NCI-H187 (cell line): Measurements from ENCODE around the gene AGMAT.
"Not testable (repeated sequence)": the region's sequence is repeated elsewhere in the genome, so short reads cannot be mapped to it uniquely, and the experiment has no call there.

Experiments
- DNase-seq, 2 experiments: peaks; one replicate each; lab custom pipeline; 2025; lab: John Stamatoyannopoulos, UW

The AGMAT gene

DNA sequence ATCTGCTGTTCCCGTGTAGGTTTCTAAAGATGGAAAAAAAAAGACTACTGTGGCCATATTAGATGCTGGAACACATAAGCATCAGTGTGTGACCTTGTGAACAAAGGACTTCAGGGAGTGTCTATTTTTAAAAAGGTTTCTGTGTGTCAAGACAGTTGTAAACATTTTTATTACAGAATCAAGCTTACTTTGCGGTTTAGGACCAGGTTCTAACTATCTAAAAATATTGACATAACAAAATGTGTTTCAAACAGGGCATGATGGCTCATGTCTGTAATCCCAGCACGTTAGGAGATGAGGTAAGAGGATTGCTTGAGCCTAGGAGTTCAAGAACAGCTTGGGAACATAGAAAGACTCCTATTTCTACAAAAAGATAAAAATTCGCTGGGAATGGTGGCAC, 25.3 kb upstream of the AGMAT start:
- DNase-seq = no peak

DNA sequence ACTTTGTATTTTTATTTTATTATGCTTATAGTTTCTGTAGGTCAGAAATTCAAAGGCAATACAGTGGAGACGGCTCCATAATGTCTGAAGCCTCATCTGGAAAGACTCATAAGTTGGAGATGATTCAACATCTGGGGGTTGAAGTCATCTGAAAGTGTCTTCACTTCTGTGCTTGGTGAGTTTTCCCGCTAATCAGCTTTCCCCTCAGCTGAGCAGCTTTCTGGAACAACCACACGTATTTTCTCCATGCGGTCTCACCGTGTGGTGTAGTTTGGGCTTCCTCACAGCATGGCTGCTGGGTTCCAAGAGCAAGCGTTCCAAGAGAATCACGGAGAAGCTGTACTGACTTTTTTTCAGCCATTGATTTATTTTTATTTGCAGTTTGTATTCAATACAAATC, 24.8 kb upstream of the AGMAT start:
- DNase-seq = no peak

DNA sequence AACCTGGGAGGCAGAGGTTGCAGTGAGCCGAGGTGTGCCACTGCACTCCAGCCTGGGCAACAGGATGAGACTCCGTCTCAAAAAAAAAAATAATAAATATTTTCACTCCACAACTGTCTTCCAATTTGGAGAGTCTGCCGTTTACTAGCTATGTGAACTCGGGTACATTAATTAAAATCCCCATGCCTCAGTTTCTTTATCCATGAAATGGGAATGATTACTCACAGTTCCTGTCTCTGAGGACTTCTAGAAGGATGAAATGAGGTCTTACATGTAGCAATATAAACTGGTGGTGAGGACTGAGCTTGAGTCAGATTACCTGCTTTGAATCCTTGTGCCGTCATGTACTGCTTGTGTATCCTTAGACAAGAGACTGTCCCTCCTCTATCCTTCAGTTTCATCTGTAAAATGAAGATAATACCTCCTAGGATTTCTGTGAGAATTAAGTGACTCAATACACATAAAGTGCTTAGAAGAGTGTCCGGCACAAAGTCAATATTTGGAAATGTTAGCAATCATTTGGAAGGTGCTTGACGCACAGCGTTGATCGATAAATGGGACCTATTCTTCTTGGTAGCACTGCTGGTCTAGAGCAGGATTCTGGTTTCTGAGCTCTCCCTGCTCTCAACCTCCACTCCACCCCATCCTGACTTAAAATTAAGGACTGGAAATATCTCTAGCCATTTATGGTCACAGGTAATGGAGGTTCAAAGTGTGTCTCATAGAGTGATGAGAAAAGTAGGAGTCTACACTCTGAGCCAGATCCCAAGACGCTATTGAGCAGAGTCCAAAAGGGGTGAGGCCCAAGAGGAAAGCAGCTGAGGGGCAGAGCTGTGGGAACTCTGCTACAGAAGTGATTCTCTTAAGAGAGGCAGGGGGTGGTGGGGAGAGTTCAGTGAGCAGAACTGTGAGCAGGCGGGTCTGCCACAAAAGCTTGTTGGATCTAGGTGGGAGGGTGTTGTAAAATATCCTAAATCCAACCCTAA, 20.8 kb upstream of the AGMAT start:
- no peak for DNase-seq

DNA sequence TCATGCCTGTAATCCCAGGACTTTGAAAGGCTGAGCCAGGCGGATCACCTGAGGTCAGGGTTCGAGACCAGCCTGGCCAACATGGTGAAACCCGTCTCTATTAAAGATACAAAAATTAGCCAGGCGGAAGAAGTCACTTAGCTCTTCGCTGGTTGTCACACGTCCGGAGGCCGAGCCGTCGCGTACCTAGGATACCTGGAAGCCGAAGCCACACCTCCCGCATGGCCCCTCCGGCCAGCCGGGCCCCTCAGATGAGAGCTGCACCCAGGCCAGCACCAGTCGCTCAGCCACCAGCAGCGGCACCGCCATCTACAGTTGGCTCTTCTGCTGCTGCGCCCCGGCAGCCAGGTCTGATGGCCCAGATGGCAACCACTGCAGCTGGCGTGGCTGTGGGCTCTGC, 19.5 kb upstream of the AGMAT start:
- DNase-seq = not testable (repeated sequence)

DNA sequence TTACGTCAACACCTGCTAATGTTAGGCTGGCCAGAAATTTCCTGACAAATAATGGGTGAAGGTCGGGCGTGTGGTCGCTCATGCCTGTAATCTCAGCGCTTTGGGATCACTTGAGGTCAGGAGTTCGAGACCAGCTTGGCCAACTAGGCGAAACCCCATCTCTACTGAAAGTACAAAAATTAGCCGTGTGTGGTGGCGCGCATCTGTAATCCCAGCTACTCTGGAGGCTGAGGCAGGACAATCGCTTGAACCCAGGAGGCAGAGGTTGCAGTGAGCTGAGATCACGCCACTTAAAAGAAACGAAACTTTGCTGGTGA, 19.1 kb upstream of the AGMAT start:
- DNase-seq = not testable (repeated sequence)

- peak; percentile 78 to 87 for DNase-seq
These were observed 18.5 kb upstream of the AGMAT start for GRCh38 chr1:15603050-15603965.

- DNase-seq = no peak
These were observed 13.6 kb upstream of the AGMAT start for GRCh38 chr1:15598436-15598835.

DNA sequence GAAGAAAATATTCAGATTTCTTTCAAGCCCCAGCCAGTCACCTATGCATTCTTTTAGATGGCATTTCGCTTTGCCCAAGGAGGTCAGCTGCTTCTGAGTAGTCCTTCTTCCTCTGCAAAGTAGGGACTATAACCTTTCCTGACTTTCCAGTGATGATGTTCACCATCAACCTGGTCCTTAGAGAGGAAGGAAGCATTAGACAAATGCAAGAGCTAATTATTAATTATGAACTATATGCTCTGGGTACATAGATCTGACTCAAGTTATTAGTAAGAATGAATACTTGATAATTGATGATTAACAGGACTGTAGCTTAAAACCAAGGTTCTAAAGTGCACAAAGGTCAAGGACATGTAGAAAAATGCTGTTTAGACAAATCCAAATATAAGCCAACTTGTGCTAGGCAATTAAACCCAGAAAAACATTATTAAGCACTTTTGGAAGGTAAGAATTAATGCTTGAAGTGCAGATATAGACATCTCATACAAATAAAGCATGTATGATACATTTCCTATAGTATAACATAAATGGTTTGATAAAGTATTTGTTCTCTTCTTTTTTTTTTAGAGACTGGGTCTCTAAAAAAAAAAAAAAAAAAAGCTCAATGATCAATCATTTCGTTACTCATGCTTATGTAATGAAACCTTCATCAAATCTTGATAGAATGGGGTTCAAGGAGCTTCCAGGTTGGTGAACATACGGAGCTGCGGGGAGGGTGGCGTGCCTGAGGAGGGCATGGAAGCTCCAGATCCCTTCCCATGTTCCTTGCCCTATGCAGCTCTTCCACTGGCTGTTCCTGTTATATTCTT, 11.2 kb upstream of the AGMAT start:
- DNase-seq = no peak

- DNase-seq = no peak
These were observed 7.4 kb upstream of the AGMAT start for GRCh38 chr1:15592285-15592684.

GRCh38 chr1:15583016-15583706, 1.7 kb downstream of the AGMAT start:
- DNase-seq = no peak

DNA sequence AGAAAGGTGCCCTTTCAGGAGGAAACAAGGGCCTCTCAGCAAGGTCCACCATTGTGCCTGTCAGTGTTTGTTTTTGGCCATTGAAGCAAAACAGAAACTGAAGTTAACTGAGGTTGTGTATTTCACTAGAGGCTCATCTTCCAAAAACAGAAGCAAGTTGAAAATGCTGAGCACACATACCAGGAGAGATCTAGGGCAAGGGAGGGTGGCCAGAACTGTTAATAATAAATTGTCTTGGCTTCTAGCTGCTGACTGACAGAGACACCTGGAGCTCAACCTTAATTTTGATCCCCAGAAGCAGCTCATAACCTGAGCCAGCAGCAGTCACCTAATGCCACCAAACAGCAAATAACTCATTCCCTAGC, 5.2 kb downstream of the AGMAT start:
- DNase-seq = no peak

GRCh38 chr1:15578921-15579682, 5.7 kb downstream of the AGMAT start:
- no peak for DNase-seq

DNA sequence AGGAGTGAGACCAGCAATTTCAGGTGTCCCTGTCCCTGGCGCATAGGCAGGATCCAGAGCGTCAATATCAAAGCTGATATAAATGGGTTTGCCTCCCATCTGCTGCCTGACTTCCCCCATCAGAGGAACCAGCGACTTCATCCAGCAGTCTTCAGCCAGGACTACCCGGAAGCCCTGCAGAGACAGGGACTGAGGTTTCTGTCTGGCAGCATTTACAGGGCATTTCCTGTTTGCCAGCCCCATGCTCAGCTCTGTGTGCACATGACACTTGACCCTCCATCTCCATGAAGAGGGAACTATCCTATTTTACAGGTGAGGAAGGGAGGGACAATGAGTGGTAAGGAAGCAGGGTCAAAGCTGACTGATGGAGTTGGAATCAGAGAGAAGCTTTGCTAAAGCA, 7.2 kb downstream of the AGMAT start:
- no peak for DNase-seq

GRCh38 chr1:15575549-15576150, 9.2 kb downstream of the AGMAT start:
- DNase-seq = no peak

GRCh38 chr1:15574741-15575140, 10.1 kb downstream of the AGMAT start:
- no peak for DNase-seq

GRCh38 chr1:15573477-15573876, 11.4 kb downstream of the AGMAT start:
- DNase-seq = no peak

DNA sequence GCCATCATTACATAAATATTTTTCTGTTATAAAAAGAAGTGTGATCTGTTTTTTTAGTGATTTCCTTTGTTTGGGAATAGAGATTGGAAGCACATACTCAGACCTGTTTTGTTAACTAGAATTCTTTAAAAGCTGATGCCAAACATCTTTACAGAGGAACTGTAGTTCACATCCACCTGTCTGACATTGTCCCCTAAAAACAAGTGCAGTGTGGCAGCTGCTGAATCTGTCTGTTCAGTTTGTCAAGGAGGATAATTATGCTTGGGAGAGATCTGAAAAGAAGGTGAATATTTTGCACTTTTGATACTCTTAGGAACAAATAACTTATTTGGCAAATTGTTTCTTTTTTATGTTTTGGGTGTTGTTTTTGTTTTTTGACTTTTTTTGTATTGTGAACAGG, 13.6 kb downstream of the AGMAT start:
- DNase-seq = no peak

DNA sequence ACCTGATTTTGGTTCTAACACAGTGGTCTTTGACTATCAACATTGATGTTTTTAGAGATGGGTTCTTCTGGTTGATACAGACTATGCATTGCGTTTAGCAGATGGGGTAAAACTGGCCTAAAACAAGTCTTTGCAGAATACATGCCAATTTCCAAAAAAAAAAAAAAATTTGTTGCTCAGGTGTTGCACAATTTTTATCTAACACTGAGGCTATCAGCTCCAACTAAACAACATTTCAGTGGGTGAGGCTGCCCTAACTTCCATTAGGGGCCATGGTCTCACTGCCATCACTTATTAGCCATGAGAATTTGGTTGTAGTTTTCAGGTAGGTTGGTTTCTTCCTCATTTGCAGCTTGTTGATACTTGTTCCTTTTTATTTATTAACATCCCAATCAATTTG, 14.0 kb downstream of the AGMAT start:
- no peak for DNase-seq

DNA sequence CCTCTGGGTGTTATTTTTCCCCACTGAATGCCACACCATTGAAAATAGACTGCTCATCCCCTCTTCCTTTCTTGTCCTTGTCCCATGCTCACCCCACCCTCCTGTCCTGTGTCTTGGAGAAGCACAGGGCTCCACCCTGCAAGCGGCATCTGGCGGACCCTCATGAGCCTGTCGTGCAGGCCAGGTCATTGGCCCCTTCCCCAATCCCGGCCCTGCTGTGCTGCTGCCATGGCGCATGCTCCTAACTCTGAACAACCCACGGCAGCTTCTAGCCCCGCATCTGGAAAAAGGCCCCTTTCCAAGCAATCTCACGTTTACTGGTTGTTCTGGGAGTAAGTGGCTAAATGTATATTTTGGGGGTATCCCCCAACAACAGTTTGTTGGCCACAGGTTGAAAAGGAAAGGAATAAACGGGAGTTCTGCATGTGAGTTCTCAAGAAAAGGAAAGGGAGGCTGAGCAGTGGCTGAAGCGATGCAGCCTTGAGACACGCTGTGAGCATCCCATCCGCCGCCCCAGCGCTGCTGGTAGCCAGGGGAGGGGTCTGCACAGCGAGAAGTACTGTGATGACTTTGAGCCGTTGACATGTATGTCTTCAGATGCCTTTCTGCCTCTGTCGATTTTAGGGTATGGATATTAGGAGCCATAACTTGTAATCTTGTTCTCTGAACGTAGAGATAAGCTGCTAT, 16.3 kb downstream of the AGMAT start:
- DNase-seq = no peak
